ENCODE results near the gene USH1C. TPM values are rescaled to one million over a fixed set of nuclear protein-coding genes. Genes with fewer than 3 reads are reported as not detected.

USH1C gene
- total RNA-seq, 1 donor from 2014 or later = not detected

DNA sequence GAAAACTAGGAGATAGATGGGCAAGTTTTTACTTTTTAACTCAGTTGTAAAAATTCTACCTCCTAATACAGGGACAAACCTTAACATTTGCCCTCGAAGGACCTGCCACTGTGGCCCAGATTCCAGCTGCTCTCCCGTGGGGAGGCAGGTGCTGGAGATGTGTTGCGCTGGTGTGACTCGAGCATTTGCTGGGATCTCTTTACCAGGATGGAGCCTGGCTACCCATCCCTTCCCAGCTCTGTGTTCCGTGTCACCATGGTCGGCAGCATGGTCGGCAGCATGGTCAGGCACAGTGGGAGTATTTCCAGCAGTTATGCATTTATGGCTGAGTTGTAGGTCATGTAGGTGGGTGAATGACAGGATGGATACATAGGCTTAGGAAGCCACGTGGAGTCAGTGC, 44.0 kb upstream of the USH1C start:
- H3K36me3 ChIP-seq = no peaks in the 10 kb centered on the region
- intact Hi-C loops (cut with DNase I) = no loop called here
- no peaks in the 10 kb centered on the region for H3K9me3 ChIP-seq
- no peaks in the 10 kb centered on the region for H3K27me3 ChIP-seq
- no peak for ATAC-seq
- no peak overlapping the region for H3K27ac ChIP-seq
- no peaks in the 10 kb centered on the region for H3K4me1 ChIP-seq
- TF ChIP-seq, protein P1, sequence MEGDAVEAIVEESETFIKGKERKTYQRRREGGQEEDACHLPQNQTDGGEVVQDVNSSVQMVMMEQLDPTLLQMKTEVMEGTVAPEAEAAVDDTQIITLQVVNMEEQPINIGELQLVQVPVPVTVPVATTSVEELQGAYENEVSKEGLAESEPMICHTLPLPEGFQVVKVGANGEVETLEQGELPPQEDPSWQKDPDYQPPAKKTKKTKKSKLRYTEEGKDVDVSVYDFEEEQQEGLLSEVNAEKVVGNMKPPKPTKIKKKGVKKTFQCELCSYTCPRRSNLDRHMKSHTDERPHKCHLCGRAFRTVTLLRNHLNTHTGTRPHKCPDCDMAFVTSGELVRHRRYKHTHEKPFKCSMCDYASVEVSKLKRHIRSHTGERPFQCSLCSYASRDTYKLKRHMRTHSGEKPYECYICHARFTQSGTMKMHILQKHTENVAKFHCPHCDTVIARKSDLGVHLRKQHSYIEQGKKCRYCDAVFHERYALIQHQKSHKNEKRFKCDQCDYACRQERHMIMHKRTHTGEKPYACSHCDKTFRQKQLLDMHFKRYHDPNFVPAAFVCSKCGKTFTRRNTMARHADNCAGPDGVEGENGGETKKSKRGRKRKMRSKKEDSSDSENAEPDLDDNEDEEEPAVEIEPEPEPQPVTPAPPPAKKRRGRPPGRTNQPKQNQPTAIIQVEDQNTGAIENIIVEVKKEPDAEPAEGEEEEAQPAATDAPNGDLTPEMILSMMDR (IDR thresholded peaks at IDR 0.05) = no peak
- peak; percentile 54 for DNase-seq
- H3K4me3 ChIP-seq = no peak overlapping the region

- ATAC-seq (no peak), DNase-seq (no peak)
- Histone ChIP-seq H3K9me3 (no peaks in the 10 kb centered on the region), H3K4me1 (no peaks in the 10 kb centered on the region), H3K27ac (no peak overlapping the region), H3K4me3 (no peak overlapping the region), H3K27me3 (no peaks in the 10 kb centered on the region), H3K36me3 (no peaks in the 10 kb centered on the region)
- TF ChIP-seq, protein P1 (IDR thresholded peaks at IDR 0.05) = no peak
- intact Hi-C loops (cut with DNase I) = no loop called here
These were observed 41.9 kb upstream of the USH1C start for GRCh38 chr11:17585911-17586695.

GRCh38 chr11:17581732-17582053, 37.5 kb upstream of the USH1C start:
- no peaks in the 10 kb centered on the region for H3K36me3 ChIP-seq
- intact Hi-C loops (cut with DNase I) = no loop called here
- no peak overlapping the region for H3K27ac ChIP-seq
- no peaks in the 10 kb centered on the region for H3K27me3 ChIP-seq
- H3K4me1 ChIP-seq = no peaks in the 10 kb centered on the region
- ATAC-seq (no peak), DNase-seq (no peak)
- TF ChIP-seq, protein P1 (IDR thresholded peaks at IDR 0.05) = no peak
- H3K4me3 ChIP-seq = no peak overlapping the region
- H3K9me3 ChIP-seq = no peaks in the 10 kb centered on the region

GRCh38 chr11:17581036-17581731, 37.0 kb upstream of the USH1C start:
- TF ChIP-seq, protein P1 (IDR thresholded peaks at IDR 0.05) = no peak
- no peak for ATAC-seq
- H3K4me1 ChIP-seq = no peaks in the 10 kb centered on the region
- H3K27me3 ChIP-seq = no peaks in the 10 kb centered on the region
- no peaks in the 10 kb centered on the region for H3K9me3 ChIP-seq
- no peak overlapping the region for H3K4me3 ChIP-seq
- no peak overlapping the region for H3K27ac ChIP-seq
- DNase-seq = no peak
- H3K36me3 ChIP-seq = no peaks in the 10 kb centered on the region
- intact Hi-C loops (cut with DNase I) = no loop called here

GRCh38 chr11:17580271-17580670, 36.1 kb upstream of the USH1C start:
- intact Hi-C loops (cut with DNase I) = no loop called here
- Histone ChIP-seq H3K36me3 (no peaks in the 10 kb centered on the region), H3K27ac (no peak overlapping the region), H3K4me1 (no peaks in the 10 kb centered on the region), H3K27me3 (no peaks in the 10 kb centered on the region), H3K9me3 (no peaks in the 10 kb centered on the region), H3K4me3 (no peak overlapping the region)
- TF ChIP-seq, protein P1 (IDR thresholded peaks at IDR 0.05) = no peak
- DNase-seq (no peak), ATAC-seq (no peak)
